Transverse colon (tissue), 3 donors: ENCODE measurements around the gene ABCC2.

Experiments used
- CTCF ChIP-seq, 5 experiments: fragments of 200-600 bp in 3 of 5; fragments of 450-650 bp in 2 of 5; sonication (generic) in 3 of 5; IDR thresholded peaks; 1 replicate in 2 of 5; 2 replicates in 3 of 5; pipeline ENCODE4 v1.5.1; 2016 to 2017; ENCODE audit warnings: antibody characterized with exemption in 5 of 5, inconsistent platforms in 3 of 5, mild to moderate bottlenecking in 2 of 5, moderate library complexity in 1 of 5
- EP300 ChIP-seq: sonication (generic); formaldehyde crosslinking; IDR thresholded peaks from one replicate; pipeline ENCODE4 v1.6.1; 2017; ENCODE audit warnings: antibody characterized with exemption, low read depth
- POLR2A ChIP-seq: fragments of 450-650 bp; IDR thresholded peaks from one replicate; pipeline ENCODE4 v1.6.1; 2016; ENCODE audit warnings: antibody characterized with exemption, mild to moderate bottlenecking, moderate library complexity

- no peak for TF ChIP-seq POLR2A
- no peak for TF ChIP-seq CTCF (IDR thresholded peaks at IDR 0.05)
- no peak for TF ChIP-seq EP300
Measured at GRCh38 chr10:99808270-99808669, 25.8 kb downstream of the ABCC2 start.
